Upper lobe of right lung (tissue), 1 donor: ENCODE data around the gene ADAM10. TPM values are rescaled to one million over a fixed set of nuclear protein-coding genes. Genes with fewer than 3 reads are reported as not detected.

Experiments used
- ATAC-seq: fragments of 200-7000 bp; cut with Tn5 transposase; one replicate; pipeline ENCODE4 v1.9.1; 2020; ENCODE audit warnings: mild to moderate bottlenecking, moderate library complexity
- DNase-seq: peaks from one replicate; pipeline ENCODE4 v3.0.0-alpha.2; 2020
- H3K27ac ChIP-seq: fragments of 200-600 bp; one replicate; pipeline ENCODE4 v1.8.0; 2022
- H3K27me3 ChIP-seq: fragments of 200-600 bp; one replicate; pipeline ENCODE4 v1.8.0; 2022; ENCODE audit warnings: mild to moderate bottlenecking
- H3K36me3 ChIP-seq: fragments of 200-600 bp; one replicate; pipeline ENCODE4 v1.8.0; 2022
- H3K4me1 ChIP-seq: fragments of 200-600 bp; one replicate; pipeline ENCODE4 v1.8.0; 2022
- H3K4me3 ChIP-seq: fragments of 200-600 bp; one replicate; pipeline ENCODE4 v1.8.0; 2022; ENCODE audit warnings: mild to moderate bottlenecking
- H3K9me3 ChIP-seq: fragments of 200-600 bp; one replicate; pipeline ENCODE4 v1.8.0; 2022
- intact Hi-C: fragments of 100-400 bp; cut with DNase I; formaldehyde crosslinking; loops from one replicate; pipeline ENCODE4 v1.11.0; 2022
- total RNA-seq: library from RNA; stranded (reverse); fragmentation: NEBNext Ultra II Directional; extraction: Animal tissue kit (Norgen Biotek cat#: 25700); gene quantifications from one replicate; pipeline ENCODE4 v1.2.1, GENCODE V29; 2021
- TF ChIP-seq, protein P1 (sequence below): fragments of 200-600 bp; IDR thresholded peaks from one replicate; pipeline ENCODE4 v1.8.0; 2022; ENCODE audit warnings: antibody characterized with exemption
- donor health status: DM: no; HTN: yes; CAD: no; lungs with severe emphysema.

Gene ADAM10
- total RNA-seq, 1 donor from 2014 or later = 139 TPM

DNA sequence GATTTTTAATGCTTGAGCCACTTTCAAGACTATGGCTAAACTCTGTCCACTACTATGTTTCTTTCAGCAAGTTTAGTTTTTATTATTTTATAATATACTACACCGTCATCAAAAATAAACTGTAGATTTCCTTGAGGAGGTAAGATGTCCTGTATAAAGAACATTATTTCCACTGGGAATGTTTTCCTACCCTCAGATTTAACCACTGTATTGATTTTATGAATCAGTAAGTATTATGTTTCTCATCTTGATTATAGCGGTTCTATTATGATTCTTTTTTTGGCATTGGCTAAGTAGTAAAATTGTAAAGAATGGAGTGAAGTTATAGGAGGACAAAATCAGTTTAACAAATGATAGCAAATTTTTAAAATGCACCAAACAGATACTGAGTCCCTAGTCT lies 44.4 kb downstream of the ADAM10 start:
- TF ChIP-seq, protein P1, sequence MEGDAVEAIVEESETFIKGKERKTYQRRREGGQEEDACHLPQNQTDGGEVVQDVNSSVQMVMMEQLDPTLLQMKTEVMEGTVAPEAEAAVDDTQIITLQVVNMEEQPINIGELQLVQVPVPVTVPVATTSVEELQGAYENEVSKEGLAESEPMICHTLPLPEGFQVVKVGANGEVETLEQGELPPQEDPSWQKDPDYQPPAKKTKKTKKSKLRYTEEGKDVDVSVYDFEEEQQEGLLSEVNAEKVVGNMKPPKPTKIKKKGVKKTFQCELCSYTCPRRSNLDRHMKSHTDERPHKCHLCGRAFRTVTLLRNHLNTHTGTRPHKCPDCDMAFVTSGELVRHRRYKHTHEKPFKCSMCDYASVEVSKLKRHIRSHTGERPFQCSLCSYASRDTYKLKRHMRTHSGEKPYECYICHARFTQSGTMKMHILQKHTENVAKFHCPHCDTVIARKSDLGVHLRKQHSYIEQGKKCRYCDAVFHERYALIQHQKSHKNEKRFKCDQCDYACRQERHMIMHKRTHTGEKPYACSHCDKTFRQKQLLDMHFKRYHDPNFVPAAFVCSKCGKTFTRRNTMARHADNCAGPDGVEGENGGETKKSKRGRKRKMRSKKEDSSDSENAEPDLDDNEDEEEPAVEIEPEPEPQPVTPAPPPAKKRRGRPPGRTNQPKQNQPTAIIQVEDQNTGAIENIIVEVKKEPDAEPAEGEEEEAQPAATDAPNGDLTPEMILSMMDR = no peak
- intact Hi-C loops = no loop called here
- ATAC-seq (no peak), DNase-seq (no peak)
- no peak overlapping the region for H3K27ac ChIP-seq
- no peaks in the 10 kb centered on the region for H3K27me3 ChIP-seq
- H3K4me1 ChIP-seq = no peaks in the 10 kb centered on the region
- H3K4me3 ChIP-seq = no peak overlapping the region
- H3K9me3 ChIP-seq = no peaks in the 10 kb centered on the region
- H3K36me3 ChIP-seq = no peaks in the 10 kb centered on the region

DNA sequence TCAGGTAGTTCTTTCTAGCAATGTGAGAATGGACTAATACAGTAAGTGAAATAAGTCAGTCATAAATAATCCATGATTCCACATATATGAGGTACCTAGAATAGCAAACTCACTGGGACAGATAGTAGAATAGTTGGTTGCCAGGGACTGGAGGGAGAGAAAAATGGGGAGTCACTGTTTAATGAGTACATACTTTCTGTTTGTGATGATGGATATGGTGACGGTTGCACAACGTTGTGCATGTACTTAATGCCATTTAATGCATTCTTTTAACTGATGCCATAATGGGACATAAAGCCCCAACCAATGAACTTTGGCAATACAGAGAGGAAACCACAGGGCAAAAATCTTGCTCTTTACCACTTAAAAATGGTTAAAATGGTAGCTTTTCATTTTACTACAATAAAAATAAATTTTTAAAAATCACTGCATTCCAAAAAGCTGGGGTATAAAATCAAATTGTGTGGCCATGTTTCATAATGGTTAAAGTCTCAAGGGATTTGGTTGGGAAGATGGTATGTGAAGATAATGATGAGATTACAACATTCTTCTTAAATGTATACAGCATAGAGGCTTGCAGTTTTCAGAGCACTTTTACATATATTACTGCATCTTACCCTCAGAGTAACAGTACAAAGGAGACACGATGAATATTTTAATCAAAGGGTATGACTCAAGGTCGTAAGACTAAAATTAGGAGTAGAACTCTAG lies 45.2 kb downstream of the ADAM10 start:
- intact Hi-C loops = no loop called here
- TF ChIP-seq, protein P1 = no peak
- Histone ChIP-seq H3K4me1 (no peaks in the 10 kb centered on the region), H3K9me3 (no peaks in the 10 kb centered on the region), H3K27ac (no peak overlapping the region), H3K36me3 (no peaks in the 10 kb centered on the region), H3K4me3 (no peak overlapping the region), H3K27me3 (no peaks in the 10 kb centered on the region)
- no peak for DNase-seq
- no peak for ATAC-seq

DNA sequence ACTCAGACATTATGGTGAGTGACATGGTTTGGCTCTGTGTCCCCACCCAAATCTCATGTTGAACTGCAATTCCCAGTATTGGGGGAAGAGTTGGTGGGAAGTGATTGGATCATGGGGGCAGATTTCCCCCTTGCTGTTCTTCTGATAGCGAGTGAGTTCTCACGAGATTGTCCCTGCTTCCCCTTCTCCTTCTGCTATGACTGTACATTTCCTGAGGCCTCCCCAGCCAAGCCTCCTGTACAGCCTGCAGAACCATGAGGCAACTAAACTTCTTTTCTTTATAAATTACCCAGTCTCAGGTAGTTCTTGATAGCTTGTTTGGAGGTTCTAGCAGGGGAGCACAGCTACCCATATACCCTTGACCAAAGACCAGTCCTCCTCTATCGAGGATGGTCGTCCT lies 45.9 kb downstream of the ADAM10 start:
- ATAC-seq (no peak), DNase-seq (no peak)
- H3K9me3 ChIP-seq = no peaks in the 10 kb centered on the region
- no peak overlapping the region for H3K4me3 ChIP-seq
- intact Hi-C loops = no loop called here
- H3K27ac ChIP-seq = no peak overlapping the region
- H3K4me1 ChIP-seq = no peaks in the 10 kb centered on the region
- H3K27me3 ChIP-seq = no peaks in the 10 kb centered on the region
- no peaks in the 10 kb centered on the region for H3K36me3 ChIP-seq
- TF ChIP-seq, protein P1 = no peak

DNA sequence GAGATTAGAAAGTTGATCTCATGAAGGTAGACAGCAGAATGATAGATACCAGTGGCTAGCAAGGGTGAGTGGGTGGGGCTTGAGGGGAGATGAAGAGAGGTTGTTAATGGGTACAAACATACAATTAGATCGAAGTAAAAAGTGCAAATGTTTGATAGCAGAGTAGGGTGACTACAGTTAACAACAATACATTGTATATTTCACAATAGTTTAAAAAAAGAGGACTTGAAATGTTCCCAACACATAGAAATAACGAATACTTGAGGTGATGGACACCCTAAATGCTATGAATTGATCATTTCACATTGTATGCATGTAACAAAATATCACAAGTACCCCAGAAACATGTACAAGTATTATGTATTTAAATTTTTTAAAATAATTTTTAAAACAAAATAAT lies 47.3 kb downstream of the ADAM10 start:
- DNase-seq (no peak), ATAC-seq (no peak)
- H3K4me1 ChIP-seq = no peaks in the 10 kb centered on the region
- intact Hi-C loops = no loop called here
- TF ChIP-seq, protein P1 = no peak
- no peaks in the 10 kb centered on the region for H3K36me3 ChIP-seq
- H3K4me3 ChIP-seq = no peak overlapping the region
- H3K27ac ChIP-seq = no peak overlapping the region
- H3K27me3 ChIP-seq = no peaks in the 10 kb centered on the region
- H3K9me3 ChIP-seq = no peaks in the 10 kb centered on the region

DNA sequence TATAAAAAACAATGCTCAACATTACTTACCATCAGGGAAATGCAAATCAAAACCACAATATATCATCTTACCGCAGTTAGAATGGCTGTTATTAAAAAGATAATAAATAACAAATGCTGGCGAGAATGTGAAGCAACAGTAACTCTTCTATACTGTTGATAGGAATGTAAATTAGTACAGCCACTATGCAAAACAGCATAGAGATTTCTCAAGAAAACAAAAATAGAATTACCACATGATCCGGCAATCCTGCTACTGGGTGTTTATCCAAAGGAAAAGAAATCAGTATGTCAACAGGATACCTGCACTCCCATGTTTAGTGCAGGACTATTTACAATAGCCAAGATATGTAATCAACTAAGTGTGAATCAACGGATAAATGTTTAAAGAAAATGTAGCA lies 48.1 kb downstream of the ADAM10 start:
- intact Hi-C loops = no loop called here
- H3K27me3 ChIP-seq = no peaks in the 10 kb centered on the region
- H3K36me3 ChIP-seq = no peaks in the 10 kb centered on the region
- H3K27ac ChIP-seq = no peak overlapping the region
- no peak overlapping the region for H3K4me3 ChIP-seq
- TF ChIP-seq, protein P1 = no peak
- no peaks in the 10 kb centered on the region for H3K4me1 ChIP-seq
- ATAC-seq (no peak), DNase-seq (no peak)
- no peaks in the 10 kb centered on the region for H3K9me3 ChIP-seq

- H3K9me3 ChIP-seq = no peaks in the 10 kb centered on the region
- no peaks in the 10 kb centered on the region for H3K27me3 ChIP-seq
- H3K36me3 ChIP-seq = no peaks in the 10 kb centered on the region
- no peak overlapping the region for H3K4me3 ChIP-seq
- TF ChIP-seq, protein P1 = no peak
- ATAC-seq (no peak), DNase-seq (no peak)
- H3K27ac ChIP-seq = no peak overlapping the region
- no peaks in the 10 kb centered on the region for H3K4me1 ChIP-seq
- intact Hi-C loops = no loop called here
Measured at GRCh38 chr15:58699769-58700168, 49.7 kb downstream of the ADAM10 start.
